Neural progenitor cell (in vitro differentiated cells): Measurements from ENCODE around the gene NUP214. TPM values are rescaled to one million over a fixed set of nuclear protein-coding genes. Genes with fewer than 3 reads are reported as not detected.
A peak's percentile ranks its signal among the peaks of the same experiment; 100 is the strongest.

ENCODE experiments used
- DNase-seq: peaks from one replicate; pipeline ENCODE4 v3.0.0-alpha.2; 2016; ENCODE audit warnings: low spot score
- H2AFZ ChIP-seq: fragments of 200-600 bp; sonication (generic); replicated peaks from 2 replicates; pipeline ENCODE4 v1.6.1; 2016; ENCODE audit warnings: antibody characterized with exemption
- H3F3A ChIP-seq: fragments of 200-600 bp; sonication (generic); 2 replicates; pipeline ENCODE4 v1.6.1; 2016; ENCODE audit warnings: antibody characterized with exemption, low read depth
- H3K27ac ChIP-seq: fragments of 200-600 bp; sonication (generic); 2 replicates; pipeline ENCODE4 v1.5.1; 2016; ENCODE audit warnings: mild to moderate bottlenecking
- H3K27me3 ChIP-seq: fragments of 200-600 bp; sonication (generic); 2 replicates; pipeline ENCODE4 v1.6.1; 2016; ENCODE audit warnings: mild to moderate bottlenecking, moderate library complexity
- H3K36me3 ChIP-seq: fragments of 200-600 bp; sonication (generic); 2 replicates; pipeline ENCODE4 v1.5.1; 2016
- H3K4me1 ChIP-seq: fragments of 200-600 bp; sonication (generic); 2 replicates; pipeline ENCODE4 v1.6.1; 2016; ENCODE audit warnings: mixed run types
- H3K4me2 ChIP-seq: fragments of 200-600 bp; sonication (generic); 2 replicates; pipeline ENCODE4 v1.6.1; 2016
- H3K4me3 ChIP-seq: fragments of 200-600 bp; sonication (generic); 2 replicates; pipeline ENCODE4 v1.5.1; 2016
- H3K79me2 ChIP-seq: fragments of 200-600 bp; sonication (generic); 2 replicates; pipeline ENCODE4 v1.6.1; 2016; ENCODE audit warnings: low read depth
- H3K9ac ChIP-seq: fragments of 200-600 bp; sonication (generic); 2 replicates; pipeline ENCODE4 v1.6.1; 2016
- H3K9me3 ChIP-seq: fragments of 200-600 bp; sonication (generic); 2 replicates; pipeline ENCODE4 v1.5.1; 2016; ENCODE audit warnings: low read depth
- H4K20me1 ChIP-seq: fragments of 200-600 bp; sonication (generic); 2 replicates; pipeline ENCODE4 v1.6.1; 2016; ENCODE audit warnings: low read depth
- H3K27ac Mint-ChIP-seq: 3 replicates; pipeline ENCODE4 v1.8.0; 2021; ENCODE audit warnings: mixed read lengths
- H3K27me3 Mint-ChIP-seq: 2 replicates; pipeline ENCODE4 v1.8.0; 2022; ENCODE audit warnings: low read depth, mild to moderate bottlenecking, inconsistent platforms, moderate library complexity, mixed read lengths; ENCODE audit not compliant: insufficient read depth
- H3K36me3 Mint-ChIP-seq: 3 replicates; pipeline ENCODE4 v1.8.0; 2021; ENCODE audit warnings: mixed read lengths
- H3K4me1 Mint-ChIP-seq: 3 replicates; pipeline ENCODE4 v1.8.0; 2021; ENCODE audit warnings: mixed read lengths
- H3K4me3 Mint-ChIP-seq: 3 replicates; pipeline ENCODE4 v1.8.0; 2021; ENCODE audit warnings: mild to moderate bottlenecking, moderate library complexity, mixed read lengths
- H3K9me3 Mint-ChIP-seq: 3 replicates; pipeline ENCODE4 v1.8.0; 2020; ENCODE audit warnings: mixed read lengths
- CTCF ChIP-seq: fragments of 200-600 bp; sonication (generic); IDR thresholded peaks from 2 replicates; pipeline ENCODE4 v1.5.1; 2017; ENCODE audit warnings: antibody characterized with exemption, mild to moderate bottlenecking
- EZH2 ChIP-seq: fragments of 200-600 bp; sonication (generic); IDR thresholded peaks from 2 replicates; pipeline ENCODE4 v1.6.1; 2017; ENCODE audit warnings: antibody characterized with exemption, mild to moderate bottlenecking, moderate library complexity
- EZH2phosphoT487 ChIP-seq: fragments of 200-600 bp; sonication (generic); IDR thresholded peaks from 2 replicates; pipeline ENCODE4 v1.6.1; 2017; ENCODE audit warnings: antibody characterized with exemption
- total RNA-seq: library from RNA; depleted of rRNA; stranded (reverse); fragments of >200 nt; gene quantifications from 2 replicates; pipeline ENCODE4 v1.2.3, GENCODE V29; 2015; ENCODE audit warnings: low replicate concordance

Gene NUP214
- total RNA-seq, 1 donor from 2014 or later = 37.6 TPM

- peaks cover 9% of the 10 kb centered on the region for H3K36me3 Mint-ChIP-seq
- H3K4me1 Mint-ChIP-seq = peaks cover 22% of the 10 kb centered on the region
- no peak overlapping the region for H3K4me3 ChIP-seq
- no peaks in the 10 kb centered on the region for H4K20me1 ChIP-seq
- no peak overlapping the region for H3K27ac ChIP-seq
- no peak overlapping the region for H3K4me2 ChIP-seq
- H3K36me3 ChIP-seq = no peaks in the 10 kb centered on the region
- H3K27ac Mint-ChIP-seq = no peak overlapping the region
- H3K27me3 Mint-ChIP-seq = peaks cover 2% of the 10 kb centered on the region
- H3K9me3 Mint-ChIP-seq = peaks cover 2% of the 10 kb centered on the region
- no peaks in the 10 kb centered on the region for H3K9me3 ChIP-seq
- H3K79me2 ChIP-seq = no peaks in the 10 kb centered on the region
- H3K4me3 Mint-ChIP-seq = no peak overlapping the region
- H2AFZ ChIP-seq = no peak overlapping the region
- no peak overlapping the region for H3K9ac ChIP-seq
- H3K27me3 ChIP-seq = no peaks in the 10 kb centered on the region
- TF ChIP-seq EZH2phosphoT487 = no peak
- no peak for TF ChIP-seq EZH2
- TF ChIP-seq CTCF = no peak
- no peak for DNase-seq
- H3K4me1 ChIP-seq = peaks cover 16% of the 10 kb centered on the region
- peaks cover 15% of the 10 kb centered on the region for H3F3A ChIP-seq
Observed at GRCh38 chr9:131237291-131237690, 111.9 kb downstream of the NUP214 start.

GRCh38 chr9:131237931-131238401 lies 112.6 kb downstream of the NUP214 start:
- peaks cover 9% of the 10 kb centered on the region for H3K36me3 Mint-ChIP-seq
- DNase-seq = peak; percentile 61
- peaks cover 4% of the 10 kb centered on the region for H3K9me3 Mint-ChIP-seq
- Histone ChIP-seq H3F3A (peaks cover 15% of the 10 kb centered on the region), H3K4me2 (peak overlapping the region; percentile 17), H3K4me1 (peaks cover 16% of the 10 kb centered on the region), H3K79me2 (no peaks in the 10 kb centered on the region), H3K36me3 (no peaks in the 10 kb centered on the region), H3K9me3 (no peaks in the 10 kb centered on the region), H3K27me3 (no peaks in the 10 kb centered on the region), H2AFZ (peak overlapping the region; percentile 60), H3K4me3 (no peak overlapping the region), H3K27ac (no peak overlapping the region), H4K20me1 (no peaks in the 10 kb centered on the region), H3K9ac (no peak overlapping the region)
- peaks cover 2% of the 10 kb centered on the region for H3K27me3 Mint-ChIP-seq
- peaks cover 22% of the 10 kb centered on the region for H3K4me1 Mint-ChIP-seq
- H3K27ac Mint-ChIP-seq = peak overlapping the region; percentile 87
- H3K4me3 Mint-ChIP-seq = no peak overlapping the region
- TF ChIP-seq EZH2phosphoT487 (no peak), CTCF (no peak), EZH2 (no peak)

- peak overlapping the region; percentile 60 for H2AFZ ChIP-seq
- H3K4me3 ChIP-seq = no peak overlapping the region
Observed at GRCh38 chr9:131238402-131239021, 113.1 kb downstream of the NUP214 start.

More at GRCh38 chr9:131238402-131239021, 113.1 kb downstream of the NUP214 start:
- no peaks in the 10 kb centered on the region for H3K79me2 ChIP-seq
- H3K9me3 ChIP-seq = no peaks in the 10 kb centered on the region
- peaks cover 2% of the 10 kb centered on the region for H3K27me3 Mint-ChIP-seq
- no peak overlapping the region for H3K9ac ChIP-seq
- no peak overlapping the region for H3K4me3 Mint-ChIP-seq
- peak overlapping the region; percentile 87 for H3K27ac Mint-ChIP-seq
- peaks cover 15% of the 10 kb centered on the region for H3F3A ChIP-seq
- no peaks in the 10 kb centered on the region for H3K27me3 ChIP-seq
- H3K4me2 ChIP-seq = peak overlapping the region; percentile 17
- no peaks in the 10 kb centered on the region for H4K20me1 ChIP-seq
- DNase-seq = peak; percentile 45
- TF ChIP-seq EZH2 = no peak
- TF ChIP-seq CTCF = no peak
- no peak for TF ChIP-seq EZH2phosphoT487
- peaks cover 7% of the 10 kb centered on the region for H3K9me3 Mint-ChIP-seq
- no peak overlapping the region for H3K27ac ChIP-seq
- peaks cover 6% of the 10 kb centered on the region for H3K36me3 Mint-ChIP-seq
- H3K4me1 ChIP-seq = peaks cover 16% of the 10 kb centered on the region
- peaks cover 22% of the 10 kb centered on the region for H3K4me1 Mint-ChIP-seq
- H3K36me3 ChIP-seq = no peaks in the 10 kb centered on the region
